ENCODE results near the gene EIF3A. TPM values are rescaled to one million over a fixed set of nuclear protein-coding genes. Genes with fewer than 3 reads are reported as not detected.
"Not testable (repeated sequence)": the region's sequence is repeated elsewhere in the genome, so short reads cannot be mapped to it uniquely, and the experiment has no call there.

EIF3A gene
- total RNA-seq, 1 donor = 135 TPM

DNA sequence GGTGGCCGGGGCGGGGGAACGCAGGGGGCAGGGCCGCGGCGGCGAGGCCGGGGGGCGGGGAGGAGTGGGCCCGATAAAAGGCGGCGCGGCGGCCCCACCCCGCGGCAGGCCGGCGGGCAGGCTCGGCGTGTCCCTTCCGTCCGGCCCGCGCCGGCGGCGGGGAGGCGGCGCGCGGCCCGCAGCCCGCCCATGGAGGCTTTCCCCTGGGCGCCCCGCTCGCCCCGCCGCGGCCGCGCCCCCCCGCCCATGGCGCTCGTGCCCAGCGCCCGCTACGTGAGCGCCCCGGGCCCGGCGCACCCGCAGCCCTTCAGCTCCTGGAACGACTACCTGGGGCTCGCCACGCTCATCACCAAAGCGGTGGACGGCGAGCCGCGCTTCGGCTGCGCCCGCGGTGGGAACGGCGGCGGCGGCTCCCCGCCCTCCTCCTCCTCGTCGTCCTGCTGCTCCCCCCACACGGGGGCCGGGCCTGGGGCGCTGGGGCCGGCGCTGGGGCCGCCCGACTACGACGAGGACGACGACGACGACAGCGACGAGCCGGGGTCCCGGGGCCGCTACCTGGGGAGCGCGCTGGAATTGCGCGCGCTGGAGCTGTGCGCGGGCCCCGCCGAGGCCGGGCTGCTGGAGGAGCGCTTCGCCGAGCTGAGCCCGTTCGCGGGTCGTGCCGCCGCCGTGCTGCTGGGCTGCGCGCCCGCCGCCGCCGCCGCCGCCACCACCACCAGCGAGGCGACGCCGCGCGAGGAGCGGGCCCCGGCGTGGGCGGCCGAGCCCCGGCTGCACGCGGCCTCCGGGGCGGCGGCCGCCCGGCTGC is 50.8 kb downstream of the EIF3A start, which contains the start of gene NANOS1:
TSS of gene NANOS1 (plus strand) at position 102 of the 808 bp plus-strand sequence. CDS start at position 190, 88 bp downstream.
- Histone ChIP-seq H3K4me2 (ENCODE audit: insufficient read depth, low read length) (peak within 1 kb of the TSS; percentile 82), H3K9me3 (ENCODE audit: low read depth, low read length) (no peaks in the 10 kb centered on the region), H4K20me1 (ENCODE audit: insufficient read depth, low read length) (peaks cover 25% of the 10 kb centered on the region), H3K27me3 (ENCODE audit: insufficient read depth, low read length) (no peaks in the 10 kb centered on the region), H3K4me1 (ENCODE audit: insufficient read depth, low read length) (peaks cover 22% of the 10 kb centered on the region), H3K4me3 (ENCODE audit: insufficient read depth, low read length) (peak within 1 kb of the TSS; percentile 63), H2AFZ (ENCODE audit: low read length) (no peak within 1 kb of the TSS), H3K36me3 (ENCODE audit: insufficient read depth, low read length) (peaks cover 15% of the 10 kb centered on the region), H3K27ac (ENCODE audit: low read depth, low read length) (no peak within 1 kb of the TSS), H3K79me2 (ENCODE audit: insufficient read depth, low read length) (peaks cover 2% of the 10 kb centered on the region)
- TF ChIP-seq, protein P1, sequence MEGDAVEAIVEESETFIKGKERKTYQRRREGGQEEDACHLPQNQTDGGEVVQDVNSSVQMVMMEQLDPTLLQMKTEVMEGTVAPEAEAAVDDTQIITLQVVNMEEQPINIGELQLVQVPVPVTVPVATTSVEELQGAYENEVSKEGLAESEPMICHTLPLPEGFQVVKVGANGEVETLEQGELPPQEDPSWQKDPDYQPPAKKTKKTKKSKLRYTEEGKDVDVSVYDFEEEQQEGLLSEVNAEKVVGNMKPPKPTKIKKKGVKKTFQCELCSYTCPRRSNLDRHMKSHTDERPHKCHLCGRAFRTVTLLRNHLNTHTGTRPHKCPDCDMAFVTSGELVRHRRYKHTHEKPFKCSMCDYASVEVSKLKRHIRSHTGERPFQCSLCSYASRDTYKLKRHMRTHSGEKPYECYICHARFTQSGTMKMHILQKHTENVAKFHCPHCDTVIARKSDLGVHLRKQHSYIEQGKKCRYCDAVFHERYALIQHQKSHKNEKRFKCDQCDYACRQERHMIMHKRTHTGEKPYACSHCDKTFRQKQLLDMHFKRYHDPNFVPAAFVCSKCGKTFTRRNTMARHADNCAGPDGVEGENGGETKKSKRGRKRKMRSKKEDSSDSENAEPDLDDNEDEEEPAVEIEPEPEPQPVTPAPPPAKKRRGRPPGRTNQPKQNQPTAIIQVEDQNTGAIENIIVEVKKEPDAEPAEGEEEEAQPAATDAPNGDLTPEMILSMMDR (IDR thresholded peaks at IDR 0.05; ENCODE audit: extremely low read depth, low read depth, low read length) = no peak
- DNase-seq (ENCODE audit: insufficient read length, low spot score, missing footprints) = no peak

DNA sequence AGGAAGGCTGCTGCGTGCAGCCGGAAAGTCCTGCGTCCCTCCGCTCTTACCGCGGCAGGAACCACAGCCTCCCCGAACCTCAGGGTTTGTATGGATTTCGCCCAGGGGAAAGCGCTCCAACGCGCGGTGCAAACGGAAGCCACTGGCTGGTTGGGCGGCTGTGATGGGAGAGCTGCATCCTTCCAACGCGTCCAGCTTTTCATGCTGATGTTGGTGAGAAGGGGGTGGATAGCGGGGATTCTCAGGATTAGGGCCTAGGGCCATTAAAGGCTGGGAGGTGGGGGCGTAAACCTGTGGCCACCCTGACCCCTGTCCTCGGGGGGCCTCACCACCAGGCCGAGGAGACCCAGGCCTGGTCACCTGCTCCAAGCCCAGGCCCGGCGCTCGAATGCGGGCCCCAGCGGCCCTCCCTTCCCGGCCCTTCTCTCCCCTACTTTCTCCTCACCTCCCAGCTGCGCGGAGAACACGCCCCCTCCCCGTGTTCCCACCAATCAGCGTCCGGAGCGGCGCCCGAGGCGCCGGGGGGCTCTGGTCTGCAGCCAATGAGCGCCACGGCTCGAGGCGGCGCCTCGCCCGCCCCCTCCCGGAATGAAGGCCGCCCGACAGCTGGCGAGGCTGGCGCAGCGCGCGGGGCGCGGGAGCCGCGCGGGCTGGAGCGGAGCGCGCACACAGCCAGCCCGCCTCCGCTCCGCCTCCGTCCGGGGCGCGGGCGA is 51.6 kb downstream of the EIF3A start:
- Histone ChIP-seq H3K27ac (ENCODE audit: low read depth, low read length) (no peak overlapping the region), H2AFZ (ENCODE audit: low read length) (no peak overlapping the region), H3K36me3 (ENCODE audit: insufficient read depth, low read length) (peaks cover 8% of the 10 kb centered on the region), H4K20me1 (ENCODE audit: insufficient read depth, low read length) (peaks cover 21% of the 10 kb centered on the region), H3K4me3 (ENCODE audit: insufficient read depth, low read length) (peak overlapping the region; percentile 47), H3K79me2 (ENCODE audit: insufficient read depth, low read length) (no peaks in the 10 kb centered on the region), H3K4me1 (ENCODE audit: insufficient read depth, low read length) (peaks cover 22% of the 10 kb centered on the region), H3K27me3 (ENCODE audit: insufficient read depth, low read length) (no peaks in the 10 kb centered on the region), H3K4me2 (ENCODE audit: insufficient read depth, low read length) (peak overlapping the region; percentile 58), H3K9me3 (ENCODE audit: low read depth, low read length) (no peaks in the 10 kb centered on the region)
- DNase-seq (ENCODE audit: insufficient read length, low spot score, missing footprints) = peak; percentile 99
- TF ChIP-seq, protein P1 (IDR thresholded peaks at IDR 0.05; ENCODE audit: extremely low read depth, low read depth, low read length) = no peak

DNA sequence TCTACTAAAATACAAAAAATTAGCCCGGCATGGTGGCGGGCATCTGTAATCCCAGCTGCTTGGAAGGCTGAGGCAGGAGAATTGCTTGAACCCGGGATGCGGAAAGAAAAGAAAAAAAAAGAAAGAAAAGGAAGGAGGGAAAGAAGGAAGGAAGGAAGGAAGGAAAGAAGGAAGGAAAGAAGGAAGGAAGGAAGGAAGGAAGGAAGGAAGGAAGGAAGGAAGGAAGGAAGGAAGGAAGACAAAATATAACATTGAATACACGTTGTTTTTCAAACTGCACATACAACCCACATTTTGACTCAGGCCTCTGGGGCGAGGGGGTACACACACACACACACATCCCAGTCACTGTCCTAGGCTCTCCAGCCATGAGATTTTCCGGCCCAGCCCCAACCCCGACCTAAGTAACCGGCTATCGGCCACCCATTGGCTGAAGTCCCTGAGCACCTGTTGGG is 52.1 kb downstream of the EIF3A start:
- H3K4me3 ChIP-seq (ENCODE audit: insufficient read depth, low read length) = not testable (repeated sequence)
- H3K4me1 ChIP-seq (ENCODE audit: insufficient read depth, low read length) = peaks cover 26% of the 10 kb centered on the region

DNA sequence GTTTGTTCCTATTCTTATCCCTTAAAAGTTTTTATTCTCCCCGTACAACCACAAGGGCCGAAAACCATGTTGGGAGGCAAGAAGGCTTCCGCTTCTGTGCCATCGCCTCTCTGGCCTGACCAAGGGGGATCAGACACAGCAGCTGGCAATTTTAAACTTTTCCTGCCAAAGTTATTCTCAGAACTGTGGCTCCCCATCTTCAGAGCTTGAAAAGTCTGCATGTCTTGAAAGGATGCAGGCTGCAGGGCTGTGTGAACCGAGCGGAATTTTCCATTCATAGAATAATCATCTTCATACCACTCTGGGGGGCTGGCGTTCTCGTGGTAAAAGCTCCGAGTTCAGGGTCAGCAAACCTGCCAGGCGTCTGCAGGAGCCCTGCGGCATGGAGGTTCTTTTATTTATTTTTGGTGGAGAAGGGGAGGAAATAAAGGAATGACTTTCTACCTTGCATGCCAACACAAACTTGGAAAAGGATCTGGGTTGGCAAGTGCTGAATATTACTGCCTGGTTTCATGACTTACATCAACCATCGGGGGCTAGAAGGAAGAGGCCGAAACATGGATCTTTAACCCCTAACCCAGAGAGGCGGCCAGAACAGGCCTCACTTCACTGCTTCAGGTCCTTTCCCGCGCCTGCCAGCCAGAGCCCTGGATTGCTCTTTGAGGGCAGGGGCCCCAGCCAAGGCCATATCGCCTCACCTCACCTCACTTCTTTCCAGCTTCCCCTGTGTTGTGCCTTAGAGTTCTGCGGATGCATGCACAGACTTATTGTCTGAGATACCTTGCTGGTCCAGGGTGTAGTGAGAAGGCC is 54.1 kb downstream of the EIF3A start:
- no peak overlapping the region for H3K4me3 ChIP-seq (ENCODE audit: insufficient read depth, low read length)
- no peaks in the 10 kb centered on the region for H3K27me3 ChIP-seq (ENCODE audit: insufficient read depth, low read length)
- no peak overlapping the region for H2AFZ ChIP-seq (ENCODE audit: low read length)
- H3K4me1 ChIP-seq (ENCODE audit: insufficient read depth, low read length) = peaks cover 35% of the 10 kb centered on the region
- no peaks in the 10 kb centered on the region for H3K9me3 ChIP-seq (ENCODE audit: low read depth, low read length)
- H3K27ac ChIP-seq (ENCODE audit: low read depth, low read length) = no peak overlapping the region
- DNase-seq (ENCODE audit: insufficient read length, low spot score, missing footprints) = peak; percentile 86
- no peaks in the 10 kb centered on the region for H3K36me3 ChIP-seq (ENCODE audit: insufficient read depth, low read length)
- H3K4me2 ChIP-seq (ENCODE audit: insufficient read depth, low read length) = no peak overlapping the region
- TF ChIP-seq, protein P1 (IDR thresholded peaks at IDR 0.05; ENCODE audit: extremely low read depth, low read depth, low read length) = no peak
- no peaks in the 10 kb centered on the region for H3K79me2 ChIP-seq (ENCODE audit: insufficient read depth, low read length)
- H4K20me1 ChIP-seq (ENCODE audit: insufficient read depth, low read length) = peaks cover 9% of the 10 kb centered on the region

More for the DNA sequence above, 52.1 kb downstream of the EIF3A start:
- H3K36me3 ChIP-seq (ENCODE audit: insufficient read depth, low read length); H2AFZ ChIP-seq (ENCODE audit: low read length); DNase-seq (ENCODE audit: insufficient read length, low spot score, missing footprints); H3K27me3 ChIP-seq (ENCODE audit: insufficient read depth, low read length); H3K27ac ChIP-seq (ENCODE audit: low read depth, low read length); H3K9me3 ChIP-seq (ENCODE audit: low read depth, low read length); H3K79me2 ChIP-seq (ENCODE audit: insufficient read depth, low read length): not testable (repeated sequence)
- peak overlapping the region; percentile 58 for H3K4me2 ChIP-seq (ENCODE audit: insufficient read depth, low read length)
- H4K20me1 ChIP-seq (ENCODE audit: insufficient read depth, low read length) = peaks cover 21% of the 10 kb centered on the region

All from osteoblast (primary cell).